Esophagus squamous epithelium (tissue), 4 donors: ENCODE data around the gene POLN.

ENCODE experiments used
- POLR2A ChIP-seq, 4 donors: fragments of 450-650 bp; IDR thresholded peaks; one replicate each; pipeline ENCODE4 v1.6.1; 2017; ENCODE audit warnings: antibody characterized with exemption in 4 of 4, mild to moderate bottlenecking in 4 of 4, moderate library complexity in 3 of 4
- TF ChIP-seq, protein P1 (sequence below), 6 experiments: fragments of 450-650 bp in 4 of 6; fragments of 200-600 bp in 2 of 6; sonication (generic) in 2 of 6; IDR thresholded peaks; one replicate each; pipeline ENCODE4 v1.5.1; 2016 to 2019; ENCODE audit warnings: antibody characterized with exemption in 6 of 6, mild to moderate bottlenecking in 4 of 6, moderate library complexity in 4 of 6

DNA sequence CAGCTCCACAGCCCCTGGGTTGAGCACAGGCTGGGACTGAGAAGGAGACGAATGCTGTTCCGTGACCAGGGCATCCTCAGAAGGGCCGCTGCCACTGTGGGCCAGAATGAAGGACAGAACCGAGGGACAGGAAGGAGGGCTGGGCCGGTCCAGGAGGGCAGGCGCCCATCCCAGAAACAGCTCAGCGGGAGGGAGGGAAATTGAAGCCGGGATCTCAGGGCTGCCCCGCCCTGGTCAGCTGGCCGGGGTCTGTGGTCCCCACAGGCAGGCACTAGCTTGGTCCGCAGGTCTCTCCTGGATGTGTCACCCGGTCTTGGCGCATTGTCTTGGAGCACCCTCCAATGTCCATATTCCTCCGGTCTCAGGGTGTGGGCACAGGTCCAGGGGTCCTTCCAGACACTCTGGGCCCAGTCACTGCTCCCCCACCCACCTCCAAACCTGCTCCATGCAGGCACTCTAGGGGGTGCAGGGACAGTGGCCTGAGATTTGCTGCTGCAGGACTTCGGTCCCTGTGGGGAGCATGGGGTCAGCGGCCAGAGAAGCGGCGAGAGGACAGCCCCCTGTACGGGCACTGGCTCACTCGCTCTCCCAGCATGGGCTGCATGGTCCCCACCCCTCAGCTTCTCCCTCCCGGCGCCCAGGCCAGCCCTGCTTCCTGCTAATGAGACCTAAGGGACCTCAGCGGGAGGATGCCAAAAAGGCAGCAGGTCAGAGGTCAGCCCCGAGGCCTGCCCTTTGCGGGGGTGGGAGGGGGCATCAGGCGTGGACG, 43.9 kb upstream of the POLN start:
- TF ChIP-seq, protein P1, sequence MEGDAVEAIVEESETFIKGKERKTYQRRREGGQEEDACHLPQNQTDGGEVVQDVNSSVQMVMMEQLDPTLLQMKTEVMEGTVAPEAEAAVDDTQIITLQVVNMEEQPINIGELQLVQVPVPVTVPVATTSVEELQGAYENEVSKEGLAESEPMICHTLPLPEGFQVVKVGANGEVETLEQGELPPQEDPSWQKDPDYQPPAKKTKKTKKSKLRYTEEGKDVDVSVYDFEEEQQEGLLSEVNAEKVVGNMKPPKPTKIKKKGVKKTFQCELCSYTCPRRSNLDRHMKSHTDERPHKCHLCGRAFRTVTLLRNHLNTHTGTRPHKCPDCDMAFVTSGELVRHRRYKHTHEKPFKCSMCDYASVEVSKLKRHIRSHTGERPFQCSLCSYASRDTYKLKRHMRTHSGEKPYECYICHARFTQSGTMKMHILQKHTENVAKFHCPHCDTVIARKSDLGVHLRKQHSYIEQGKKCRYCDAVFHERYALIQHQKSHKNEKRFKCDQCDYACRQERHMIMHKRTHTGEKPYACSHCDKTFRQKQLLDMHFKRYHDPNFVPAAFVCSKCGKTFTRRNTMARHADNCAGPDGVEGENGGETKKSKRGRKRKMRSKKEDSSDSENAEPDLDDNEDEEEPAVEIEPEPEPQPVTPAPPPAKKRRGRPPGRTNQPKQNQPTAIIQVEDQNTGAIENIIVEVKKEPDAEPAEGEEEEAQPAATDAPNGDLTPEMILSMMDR (IDR thresholded peaks at IDR 0.05), result no peak
- no peak for TF ChIP-seq POLR2A (IDR thresholded peaks at IDR 0.05)
